ENCODE data around the gene MYO5A. TPM values are rescaled to one million over a fixed set of nuclear protein-coding genes. Genes with fewer than 3 reads are reported as not detected.

The MYO5A gene
- total and polyA plus RNA-seq, 9 of the 15 experiments (the other 6 are each of a cell fraction or from before 2014, with no cell fraction given): 0.03 to 0.82 (median 0.40) TPM

- TF ChIP-seq SAFB2 (IDR thresholded peaks at IDR 0.05; ENCODE audit: borderline replicate concordance, low read depth, low read length, severe bottlenecking): no peak
- TF ChIP-seq, protein P1, sequence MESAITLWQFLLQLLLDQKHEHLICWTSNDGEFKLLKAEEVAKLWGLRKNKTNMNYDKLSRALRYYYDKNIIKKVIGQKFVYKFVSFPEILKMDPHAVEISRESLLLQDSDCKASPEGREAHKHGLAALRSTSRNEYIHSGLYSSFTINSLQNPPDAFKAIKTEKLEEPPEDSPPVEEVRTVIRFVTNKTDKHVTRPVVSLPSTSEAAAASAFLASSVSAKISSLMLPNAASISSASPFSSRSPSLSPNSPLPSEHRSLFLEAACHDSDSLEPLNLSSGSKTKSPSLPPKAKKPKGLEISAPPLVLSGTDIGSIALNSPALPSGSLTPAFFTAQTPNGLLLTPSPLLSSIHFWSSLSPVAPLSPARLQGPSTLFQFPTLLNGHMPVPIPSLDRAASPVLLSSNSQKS (CRISPR knock-in tag; IDR thresholded peaks at IDR 0.05): no peak
- no peak for TF ChIP-seq HNRNPUL1 (IDR thresholded peaks at IDR 0.05; ENCODE audit: low read length)
- no peak for TF ChIP-seq E2F5 (CRISPR knock-in tag; IDR thresholded peaks at IDR 0.05)
- no peak for TF ChIP-seq TEAD4 (IDR thresholded peaks at IDR 0.05; ENCODE audit: low read length)
- TF ChIP-seq TEAD4 (CRISPR knock-in tag; IDR thresholded peaks at IDR 0.05; ENCODE audit: borderline replicate concordance): no peak
These were observed 209.8 kb downstream of the MYO5A start (continued) for GRCh38 chr15:52318729-52319500.

DNA sequence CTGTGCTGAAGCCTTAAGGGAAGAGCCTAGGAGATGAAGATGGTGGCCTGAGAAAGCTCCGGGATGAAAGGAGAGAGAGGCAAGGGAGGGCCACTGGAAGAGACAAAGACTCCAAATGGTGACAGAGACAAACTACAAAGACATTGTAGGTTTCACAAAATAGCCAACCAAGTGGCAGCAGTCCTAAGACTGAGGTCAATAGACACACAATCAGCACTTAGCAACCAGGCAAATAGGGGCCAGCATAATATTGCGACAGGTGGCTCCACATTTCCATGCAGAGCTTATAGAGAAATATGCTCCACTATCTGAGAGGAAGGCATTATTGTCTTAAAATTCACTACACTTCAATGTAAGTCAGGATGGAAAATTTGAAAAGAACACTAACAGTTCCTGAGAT lies 211.0 kb downstream of the MYO5A start:
- CTCF ChIA-PET (ENCODE audit: low intra/inter-chr PET ratio): no interaction called here
- BruUV-seq (replicated peaks): no TSS peak
- intact Hi-C loops (cut with micrococcal nuclease): no loop called here
- TF ChIP-seq ZC3H11A (IDR thresholded peaks at IDR 0.05; ENCODE audit: low read depth, low read length) (no peak), LARP7 (IDR thresholded peaks at IDR 0.05) (no peak), KDM5B (IDR thresholded peaks at IDR 0.05; ENCODE audit: insufficient replicate concordance, low read depth, low read length) (no peak), ATF2 (CRISPR knock-in tag; IDR thresholded peaks at IDR 0.05) (no peak), TAF1 (IDR thresholded peaks at IDR 0.05; ENCODE audit: control insufficient read depth, extremely low read depth, insufficient read depth, low read length, severe bottlenecking) (no peak)

More for the DNA sequence above, 211.0 kb downstream of the MYO5A start:
- H3K4me3 ChIP-seq: no peak overlapping the region
- peaks cover 5 to 21% of the 10 kb centered on the region in 2 experiments; a peak in 3 of 5 replicates for H3K27me3 ChIP-seq (ENCODE audit: control insufficient read depth in 2 of 2, insufficient read depth in 2 of 2, low read length in 2 of 2)
- DNase-seq (ENCODE audit: extremely low read depth in 1 of 4, low spot score in 3 of 4): no peak
- no peak overlapping the region for H2AFZ ChIP-seq (ENCODE audit: low read depth, low read length)
- no peaks in the 10 kb centered on the region for H3K36me3 ChIP-seq (ENCODE audit: control insufficient read depth, insufficient read depth, low read length)
- FAIRE-seq: no peak
- no peaks in the 10 kb centered on the region for H3K9me3 ChIP-seq (replicated peaks; ENCODE audit: control insufficient read depth, insufficient read depth, low read depth, low read length)
- no peaks in the 10 kb centered on the region for H3K79me2 ChIP-seq (ENCODE audit: control insufficient read depth, insufficient read depth, low read length)
- POLR2A ChIA-PET: no interaction called here
- H3K9me1 ChIP-seq (ENCODE audit: control insufficient read depth, insufficient read depth, low read length): no peaks in the 10 kb centered on the region
- H4K20me1 ChIP-seq (replicated peaks; ENCODE audit: control insufficient read depth, insufficient read depth, low read length): no peaks in the 10 kb centered on the region
- no peak overlapping the region for H3K4me2 ChIP-seq (ENCODE audit: insufficient read depth, low read length)
- 0% methylated on average over 2 of the region's 2 CpGs for WGBS (ENCODE audit: insufficient coverage, low coverage, missing lambda C conversion rate)
- H3K9ac ChIP-seq (ENCODE audit: insufficient read depth in 1 of 2, low read depth in 2 of 2, low read length in 2 of 2): no peak overlapping the region
- H3K4me1 ChIP-seq (replicated peaks in 1 of 2; ENCODE audit: control insufficient read depth in 2 of 2, insufficient read depth in 2 of 2, low read length in 2 of 2): no peaks in the 10 kb centered on the region
- no peak for ATAC-seq
- no peak overlapping the region for H3K27ac ChIP-seq (ENCODE audit: extremely low read depth, low read depth, low read length)
- in situ Hi-C loops (cut with MboI): no loop called here

Data from K562 (cell line).